COLO668 (cell line): ENCODE measurements around the gene GPR107.

Experiments
- DNase-seq: peaks from one replicate; lab custom pipeline; 2025; ENCODE audit not compliant: unreplicated experiment; lab: John Stamatoyannopoulos, UW

GPR107 gene

GRCh38 chr9:130053109-130053503 lies 600 bp upstream of the GPR107 start:
- no peak for DNase-seq

- DNase-seq = no peak
These were observed 650 bp downstream of the GPR107 start for GRCh38 chr9:130054325-130054786.

- DNase-seq = no peak
These were observed 1.1 kb downstream of the GPR107 start for GRCh38 chr9:130054820-130055219.

GRCh38 chr9:130058154-130058553 lies 4.4 kb downstream of the GPR107 start:
- no peak for DNase-seq

GRCh38 chr9:130058887-130059286 lies 5.2 kb downstream of the GPR107 start:
- no peak for DNase-seq

GRCh38 chr9:130060296-130060695 lies 6.6 kb downstream of the GPR107 start:
- no peak for DNase-seq

GRCh38 chr9:130062750-130063149 lies 9.0 kb downstream of the GPR107 start:
- no peak for DNase-seq

GRCh38 chr9:130064621-130065020 lies 10.9 kb downstream of the GPR107 start:
- DNase-seq = no peak

GRCh38 chr9:130069048-130069447 lies 15.3 kb downstream of the GPR107 start:
- no peak for DNase-seq

GRCh38 chr9:130072515-130073235 lies 19.0 kb downstream of the GPR107 start:
- no peak for DNase-seq

- no peak for DNase-seq
These were observed 19.7 kb downstream of the GPR107 start for GRCh38 chr9:130073373-130073772.

GRCh38 chr9:130078547-130078946 lies 24.8 kb downstream of the GPR107 start:
- no peak for DNase-seq

GRCh38 chr9:130084337-130084736 lies 30.6 kb downstream of the GPR107 start:
- no peak for DNase-seq

GRCh38 chr9:130088051-130088450 lies 34.3 kb downstream of the GPR107 start:
- DNase-seq = no peak

GRCh38 chr9:130089141-130089540 lies 35.4 kb downstream of the GPR107 start:
- DNase-seq = no peak

- DNase-seq = no peak
These were observed 37.2 kb downstream of the GPR107 start for GRCh38 chr9:130090915-130091314.

- DNase-seq = no peak
These were observed 39.2 kb downstream of the GPR107 start for GRCh38 chr9:130092910-130093309.

- no peak for DNase-seq
These were observed 42.2 kb downstream of the GPR107 start for GRCh38 chr9:130095872-130096271.

GRCh38 chr9:130100681-130101080 lies 47.0 kb downstream of the GPR107 start:
- no peak for DNase-seq

GRCh38 chr9:130101915-130102314 lies 48.2 kb downstream of the GPR107 start:
- no peak for DNase-seq

GRCh38 chr9:130104491-130105193 lies 50.9 kb downstream of the GPR107 start:
- DNase-seq = no peak

- DNase-seq = no peak
These were observed 53.1 kb downstream of the GPR107 start for GRCh38 chr9:130106860-130107233.
